Heart left ventricle (tissue), 16 donors: ENCODE data around the gene AFG3L2. TPM values are rescaled to one million over a fixed set of nuclear protein-coding genes. Genes with fewer than 3 reads are reported as not detected.

Experiments used
- ATAC-seq, 4 donors: fragments of 200-7000 bp; cut with Tn5 transposase; one replicate each; pipeline ENCODE4 v1.9.1; 2020 to 2022; ENCODE audit warnings: moderate library complexity in 4 of 4, mild to moderate bottlenecking in 3 of 4, moderate number of reproducible peaks in 1 of 4
- DNase-seq, 5 donors: peaks; one replicate each; pipeline ENCODE4 v3.0.0-alpha.2; 2020
- H3K27ac ChIP-seq, 12 donors: fragments of 200-600 bp; sonication (generic) in 4 of 12; one replicate each; pipeline versions ENCODE4 v1.5.0 to v1.8.0; 2016 to 2022; ENCODE audit warnings: mild to moderate bottlenecking in 2 of 12
- H3K27me3 ChIP-seq, 9 donors: fragments of 200-600 bp; sonication (generic) in 2 of 9; one replicate each; pipeline versions ENCODE4 v1.5.1 to v1.8.0; 2016 to 2022; ENCODE audit warnings: mild to moderate bottlenecking in 3 of 9
- H3K36me3 ChIP-seq, 9 donors: fragments of 200-600 bp; sonication (generic) in 2 of 9; one replicate each; pipeline versions ENCODE4 v1.5.0 to v1.8.0; 2018 to 2022; ENCODE audit warnings: mild to moderate bottlenecking in 2 of 9
- H3K4me1 ChIP-seq, 12 donors: fragments of 200-600 bp; sonication (generic) in 4 of 12; one replicate each; pipeline versions ENCODE4 v1.5.0 to v1.8.0; 2016 to 2022; ENCODE audit warnings: mild to moderate bottlenecking in 3 of 12
- H3K4me3 ChIP-seq, 12 donors: fragments of 200-600 bp; sonication (generic) in 4 of 12; one replicate each; pipeline versions ENCODE4 v1.5.0 to v1.8.0; 2017 to 2022; ENCODE audit warnings: mild to moderate bottlenecking in 9 of 12, moderate library complexity in 4 of 12
- H3K9me3 ChIP-seq, 12 donors: fragments of 200-600 bp; sonication (generic) in 4 of 12; one replicate each; pipeline versions ENCODE4 v1.5.0 to v1.8.0; 2016 to 2022; ENCODE audit warnings: mild to moderate bottlenecking in 1 of 12
- CTCF ChIP-seq, 12 donors: fragments of 200-600 bp; sonication (generic) in 4 of 12; IDR thresholded peaks; one replicate each; pipeline versions ENCODE4 v1.5.0 to v1.8.0; 2018 to 2022; ENCODE audit warnings: antibody characterized with exemption in 12 of 12, mild to moderate bottlenecking in 5 of 12
- POLR2A ChIP-seq, 2 donors: fragments of 450-650 bp; IDR thresholded peaks; one replicate each; pipeline ENCODE4 v1.6.1; 2017; ENCODE audit warnings: antibody characterized with exemption in 2 of 2, mild to moderate bottlenecking in 2 of 2, moderate library complexity in 2 of 2
- WGBS, 4 donors: extraction: QIAGEN DNeasy Blood & Tissue Kit in 2 of 4; methylation state at CpG; one replicate each; pipeline versions ENCODE4 v1.1.5 to v1.1.7; 2013 to 2018; 5-methylcytosine and 5-hydroxymethylcytosine counted together
- intact Hi-C, 10 donors: fragments of 100-400 bp; cut with DNase I; formaldehyde crosslinking; loops; one replicate each; pipeline versions ENCODE4 v1.11.1 to v1.14.2; 2022
- polyA plus RNA-seq, 2 donors: library from polyadenylated mRNA; stranded (reverse); fragments of 200-250 nt; gene quantifications; one replicate each; pipeline ENCODE4 v1.2.3, GENCODE V29; 2013
- total RNA-seq, 9 donors: library from RNA; depleted of rRNA in 2 of 9; stranded (reverse); fragments of >200 nt in 2 of 9; fragmentation: NEBNext Ultra II Directional in 3 of 9; extraction: Animal tissue kit (Norgen Biotek cat#: 25700) in 3 of 9; gene quantifications; one replicate each; pipeline versions ENCODE4 v1.1.0 to v1.2.4, GENCODE V29; 2016 to 2023
- donor health status: ischemic (EF 13 %, LVEDD 7.1; RV severe dilation, severe dysfunction).
- donor health status: healthy with polysubstance abuse.
- donor health status: DM: no; HTN: yes; CAD: no.
- donor health status: DM: no; HTN: no; CAD: no.
- donor health status: ischemic (EF 25% LVEDD 6.9; RV normal size, moderate dysfunction).
- donor health status: ischemic (EF 25% LVEDD 5.7; RV mildly dilated, moderate dysfunction).
- donor health status: healthy.
- donor health status: DM: yes; HTN: yes; CAD: no.
- donor health status: ischemic (EF 35%, LVEDD 5.7; RV mildly dilated, moderate dysfunction).
- donor health status: nonischemic (EF 11% LVEDD 7.7; RV severe dilation, severe dysfunction).
- donor health status: DM: yes; HTN: yes; CAD: no.
- donor health status: PGD.
- donor health status: ischemic (EF 29% LVEDD 5.4; RV normal size, mild dysfunction).
- donor health status: nonischemic (EF 23%, LVEDD 6.1; RV moderate dilation, normal function).

Gene AFG3L2
- total and polyA plus RNA-seq, 11 donors, result 59.9 to 174 (median 138) TPM

- intact Hi-C loops, result loop anchor here in 4 of 10 donors (2.0 to 10.0 kb wide), 6 partner anchors 19 to 371 kb away; partner anchors contain the start of genes AFG3L2 (in 2 of the 4) and SPIRE1 (in 1 of the 4)
- H3K27me3 ChIP-seq, result no peaks in the 10 kb centered on the region
- 0 to 6% (median 1%) methylated on average over 7 to 88 of the region's 88 CpGs for WGBS, 4 donors
- peak; percentile 27 to 80 (median 74) for ATAC-seq
- TF ChIP-seq CTCF (IDR thresholded peaks at IDR 0.05) (peak in 1 of 12 donors; percentile 1), POLR2A (IDR thresholded peaks at IDR 0.05) (peak in 1 of 2 donors; percentile 56)
- H3K27ac ChIP-seq, result peak within 1 kb of the TSS; percentile 94 to 100 (median 98)
- DNase-seq, result peak; percentile 84 to 91 (median 88)
- peaks cover 0 to 14% (median 8%) of the 10 kb centered on the region in 12 donors for H3K9me3 ChIP-seq
- H3K4me3 ChIP-seq, result peak within 1 kb of the TSS; percentile 44 to 98 (median 82)
- H3K36me3 ChIP-seq, result peaks cover 0 to 27% (median 21%) of the 10 kb centered on the region in 9 donors
- peaks cover 0 to 39% (median 22%) of the 10 kb centered on the region in 12 donors for H3K4me1 ChIP-seq
Observed at GRCh38 chr18:12307701-12308385, 69.2 kb downstream of the AFG3L2 start, which contains the start of gene TUBB6. Gene TUBB6, plus strand, starts transcription at chr18:12308241. Its CDS starts 52 bp downstream, at chr18:12308293.

GRCh38 chr18:12306752-12307700, 70.0 kb downstream of the AFG3L2 start:
- ATAC-seq, result peak in 3 of 4 donors; percentile 32 to 58 (median 41)
- TF ChIP-seq POLR2A (IDR thresholded peaks at IDR 0.05) (no peak), CTCF (IDR thresholded peaks at IDR 0.05) (peak in 2 of 12 donors; percentile 3 to 35)
- Histone ChIP-seq H3K9me3 (peaks cover 0 to 8% (median 1%) of the 10 kb centered on the region in 12 donors), H3K4me1 (peaks cover 0 to 39% (median 22%) of the 10 kb centered on the region in 12 donors), H3K4me3 (peak overlapping the region; percentile 44 to 98 (median 82)), H3K27ac (peak overlapping the region; percentile 90 to 100 (median 98)), H3K36me3 (peaks cover 0 to 21% (median 16%) of the 10 kb centered on the region in 9 donors), H3K27me3 (no peaks in the 10 kb centered on the region)
- intact Hi-C loops, result loop anchor here in 3 of 10 donors (2.0 to 10.0 kb wide), 4 partner anchors 28 to 348 kb away; partner anchors contain the start of genes AFG3L2 (in 2 of the 3) and SPIRE1 (in 1 of the 3)
- WGBS, 4 donors, result 26 to 37% (median 31%) methylated on average over 29 to 39 of the region's 39 CpGs
- DNase-seq, result peak; percentile 64 to 75 (median 68)

GRCh38 chr18:12305930-12306629, 70.9 kb downstream of the AFG3L2 start:
- TF ChIP-seq POLR2A (IDR thresholded peaks at IDR 0.05), result no peak
- TF ChIP-seq CTCF (IDR thresholded peaks at IDR 0.05), result no peak
- H3K27me3 ChIP-seq, result no peaks in the 10 kb centered on the region
- ATAC-seq, result no peak
- H3K9me3 ChIP-seq, result no peaks in the 10 kb centered on the region
- intact Hi-C loops, result loop anchor here in 3 of 10 donors (2.0 to 10.0 kb wide), 4 partner anchors 27 to 349 kb away; partner anchors contain the start of genes AFG3L2 (in 2 of the 3) and SPIRE1 (in 1 of the 3)
- peaks cover 0 to 12% (median 6%) of the 10 kb centered on the region in 9 donors for H3K36me3 ChIP-seq
- no peak for DNase-seq
- peak overlapping the region in 1 of 12 donors; percentile 98 for H3K27ac ChIP-seq
- H3K4me3 ChIP-seq, result peak overlapping the region in 4 of 12 donors; percentile 12 to 93 (median 76)
- peaks cover 0 to 39% (median 22%) of the 10 kb centered on the region in 12 donors for H3K4me1 ChIP-seq
- WGBS, 4 donors, result 77 to 86% (median 82%) methylated on average over 21 to 25 of the region's 25 CpGs
